ENCODE data around the gene ZBTB9.

DNA sequence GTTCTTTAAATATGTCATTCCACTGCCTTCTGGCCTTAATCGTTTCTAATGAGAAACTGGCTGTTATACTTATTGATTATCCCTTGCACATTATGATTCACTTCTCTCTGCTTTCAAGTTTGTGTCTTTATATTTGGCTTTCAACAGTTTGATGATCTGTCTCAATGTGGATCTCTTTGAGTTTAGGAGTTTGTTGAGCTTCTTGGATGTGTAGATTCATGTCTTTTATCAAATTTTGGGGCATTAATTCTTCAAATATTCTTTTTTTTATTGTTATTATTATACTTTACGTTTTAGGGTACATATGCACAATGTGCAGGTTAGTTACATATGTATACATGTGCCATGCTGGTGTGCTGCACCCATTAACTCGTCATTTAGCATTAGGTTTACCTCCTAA lies 29.3 kb downstream of the ZBTB9 start:
- TF ChIP-seq, protein P1, sequence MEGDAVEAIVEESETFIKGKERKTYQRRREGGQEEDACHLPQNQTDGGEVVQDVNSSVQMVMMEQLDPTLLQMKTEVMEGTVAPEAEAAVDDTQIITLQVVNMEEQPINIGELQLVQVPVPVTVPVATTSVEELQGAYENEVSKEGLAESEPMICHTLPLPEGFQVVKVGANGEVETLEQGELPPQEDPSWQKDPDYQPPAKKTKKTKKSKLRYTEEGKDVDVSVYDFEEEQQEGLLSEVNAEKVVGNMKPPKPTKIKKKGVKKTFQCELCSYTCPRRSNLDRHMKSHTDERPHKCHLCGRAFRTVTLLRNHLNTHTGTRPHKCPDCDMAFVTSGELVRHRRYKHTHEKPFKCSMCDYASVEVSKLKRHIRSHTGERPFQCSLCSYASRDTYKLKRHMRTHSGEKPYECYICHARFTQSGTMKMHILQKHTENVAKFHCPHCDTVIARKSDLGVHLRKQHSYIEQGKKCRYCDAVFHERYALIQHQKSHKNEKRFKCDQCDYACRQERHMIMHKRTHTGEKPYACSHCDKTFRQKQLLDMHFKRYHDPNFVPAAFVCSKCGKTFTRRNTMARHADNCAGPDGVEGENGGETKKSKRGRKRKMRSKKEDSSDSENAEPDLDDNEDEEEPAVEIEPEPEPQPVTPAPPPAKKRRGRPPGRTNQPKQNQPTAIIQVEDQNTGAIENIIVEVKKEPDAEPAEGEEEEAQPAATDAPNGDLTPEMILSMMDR (IDR thresholded peaks at IDR 0.05; ENCODE audit: low read length): no peak
- no peak for TF ChIP-seq EZH2 (IDR thresholded peaks at IDR 0.05; ENCODE audit: borderline replicate concordance, low read length)

Measured in OCI-LY1 (cell line).